OCI-LY3 (cell line): ENCODE results near the gene MGAT4C.

Experiments used
- CTCF ChIP-seq: fragments of 200-600, 300-600 bp; sonication (generic); IDR thresholded peaks from 2 replicates; pipeline ENCODE4 v1.5.1; 2014; ENCODE audit warnings: antibody characterized with exemption, low read length, low read depth
- EZH2phosphoT487 ChIP-seq: fragments of 200-600 bp; shearing (Covaris generic); IDR thresholded peaks from 2 replicates; pipeline ENCODE4 v1.6.1; 2018; ENCODE audit warnings: antibody characterized with exemption, mixed run types, low read depth

GRCh38 chr12:85920324-85920947, 335.8 kb downstream of the MGAT4C start:
- peak; percentile 68 for TF ChIP-seq CTCF
- no peak for TF ChIP-seq EZH2phosphoT487
